ENCODE measurements around the gene USP31.

The USP31 gene

DNA sequence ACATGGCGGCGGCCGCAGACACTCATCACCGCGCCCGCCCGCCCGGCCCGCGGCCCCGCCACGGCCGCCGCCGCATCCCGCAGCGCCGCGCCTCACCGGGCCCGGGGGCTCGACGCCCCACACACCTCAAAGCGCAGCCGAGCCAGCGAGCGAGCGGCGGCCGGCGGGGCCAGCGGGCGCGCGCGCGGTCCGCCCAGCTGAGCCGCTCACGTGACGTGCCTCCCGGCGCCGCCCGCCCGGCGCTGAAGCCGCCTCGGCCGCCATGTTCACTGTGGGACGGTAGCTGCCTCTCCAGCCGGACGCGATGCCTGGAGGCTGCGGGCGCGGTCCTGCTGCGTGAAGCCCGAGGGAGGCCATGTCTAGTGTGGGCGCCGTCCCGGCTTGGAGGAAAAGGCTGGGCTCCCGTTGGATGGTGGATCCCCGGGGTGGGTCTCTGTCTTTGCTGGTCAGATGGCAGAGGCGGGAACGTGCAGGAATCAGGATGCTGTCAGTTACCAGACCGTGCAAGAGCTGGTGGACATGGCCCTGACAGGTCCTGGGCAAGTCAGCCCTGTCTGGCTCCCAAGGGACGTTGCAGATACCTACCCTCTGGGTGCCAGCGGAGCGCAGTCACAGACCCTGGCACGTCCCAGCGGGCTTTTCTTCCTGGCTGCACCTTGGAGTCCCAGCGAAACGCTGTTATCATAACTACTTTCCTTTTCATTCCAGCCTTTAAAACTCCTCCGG, at the start of gene USP31:
USP31 (minus strand) TSS at position 186 of the 726 bp plus-strand sequence; CDS start at position 4, 182 bp downstream.
- TF ChIP-seq, protein P1, sequence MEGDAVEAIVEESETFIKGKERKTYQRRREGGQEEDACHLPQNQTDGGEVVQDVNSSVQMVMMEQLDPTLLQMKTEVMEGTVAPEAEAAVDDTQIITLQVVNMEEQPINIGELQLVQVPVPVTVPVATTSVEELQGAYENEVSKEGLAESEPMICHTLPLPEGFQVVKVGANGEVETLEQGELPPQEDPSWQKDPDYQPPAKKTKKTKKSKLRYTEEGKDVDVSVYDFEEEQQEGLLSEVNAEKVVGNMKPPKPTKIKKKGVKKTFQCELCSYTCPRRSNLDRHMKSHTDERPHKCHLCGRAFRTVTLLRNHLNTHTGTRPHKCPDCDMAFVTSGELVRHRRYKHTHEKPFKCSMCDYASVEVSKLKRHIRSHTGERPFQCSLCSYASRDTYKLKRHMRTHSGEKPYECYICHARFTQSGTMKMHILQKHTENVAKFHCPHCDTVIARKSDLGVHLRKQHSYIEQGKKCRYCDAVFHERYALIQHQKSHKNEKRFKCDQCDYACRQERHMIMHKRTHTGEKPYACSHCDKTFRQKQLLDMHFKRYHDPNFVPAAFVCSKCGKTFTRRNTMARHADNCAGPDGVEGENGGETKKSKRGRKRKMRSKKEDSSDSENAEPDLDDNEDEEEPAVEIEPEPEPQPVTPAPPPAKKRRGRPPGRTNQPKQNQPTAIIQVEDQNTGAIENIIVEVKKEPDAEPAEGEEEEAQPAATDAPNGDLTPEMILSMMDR (conservative IDR thresholded peaks at IDR 0.05): no peak
- H3K27ac ChIP-seq: peak within 1 kb of the TSS; percentile 86

DNA sequence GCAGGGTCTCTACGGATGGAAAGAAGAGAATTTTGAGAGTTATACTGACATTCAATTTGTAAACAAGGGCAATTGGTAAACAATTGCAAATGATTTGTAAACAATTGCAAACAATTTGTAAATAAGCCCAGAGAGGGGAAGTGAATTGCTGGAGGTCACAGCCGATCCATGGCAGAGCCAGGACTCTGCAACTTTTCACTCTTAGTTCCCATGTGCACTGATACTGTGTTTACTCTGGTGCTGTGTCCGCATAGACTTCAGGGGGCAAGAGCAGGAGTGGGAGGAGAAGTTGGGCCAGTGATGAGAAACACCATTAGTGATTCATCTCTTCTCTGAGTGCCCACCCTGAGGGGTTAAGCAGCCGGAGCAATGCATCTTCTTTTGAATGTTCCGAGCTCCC, 47.3 kb upstream of the USP31 start:
- TF ChIP-seq, protein P1 (conservative IDR thresholded peaks at IDR 0.05): no peak
- no peak overlapping the region for H3K27ac ChIP-seq

DNA sequence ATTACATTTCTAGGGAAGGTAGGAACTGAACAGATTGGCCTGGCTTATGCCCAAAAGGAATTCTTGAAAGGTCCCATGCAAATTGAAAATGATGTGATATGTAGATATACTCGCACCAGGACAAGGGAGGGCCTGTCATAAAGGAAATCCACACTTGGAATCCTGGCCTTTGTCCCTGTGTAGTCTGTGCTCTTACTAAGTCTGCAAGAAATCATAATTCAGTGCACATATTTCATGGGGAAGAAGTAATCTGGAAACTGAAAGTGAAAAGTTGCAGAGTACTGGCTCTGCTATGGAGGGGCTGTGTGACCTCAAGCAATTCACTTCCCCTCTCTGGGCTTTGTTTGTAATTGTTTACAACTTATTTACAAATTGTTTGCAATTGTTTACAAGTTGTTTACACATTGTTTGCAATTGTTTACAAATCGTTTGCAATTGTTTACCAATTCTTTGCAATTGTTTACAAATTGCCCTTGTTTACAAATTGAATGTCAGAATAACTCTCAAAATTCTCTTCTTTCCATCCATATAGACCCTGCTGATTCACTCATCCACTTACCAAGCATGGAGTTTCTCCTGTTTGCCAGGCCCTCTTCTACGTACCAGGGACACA, 46.2 kb upstream of the USP31 start:
- TF ChIP-seq, protein P1 (conservative IDR thresholded peaks at IDR 0.05): no peak
- peak overlapping the region; percentile 29; the same call in 1 of the 2 replicates for H3K27ac ChIP-seq

GRCh38 chr16:23194497-23195221, 45.4 kb upstream of the USP31 start:
- H3K27ac ChIP-seq: peak overlapping the region; percentile 29; the same call in 1 of the 2 replicates

GRCh38 chr16:23188911-23189310, 39.7 kb upstream of the USP31 start:
- H3K27ac ChIP-seq: no peak overlapping the region
- TF ChIP-seq, protein P1 (conservative IDR thresholded peaks at IDR 0.05): no peak

More at GRCh38 chr16:23194497-23195221, 45.4 kb upstream of the USP31 start:
- TF ChIP-seq, protein P1 (conservative IDR thresholded peaks at IDR 0.05): no peak

DNA sequence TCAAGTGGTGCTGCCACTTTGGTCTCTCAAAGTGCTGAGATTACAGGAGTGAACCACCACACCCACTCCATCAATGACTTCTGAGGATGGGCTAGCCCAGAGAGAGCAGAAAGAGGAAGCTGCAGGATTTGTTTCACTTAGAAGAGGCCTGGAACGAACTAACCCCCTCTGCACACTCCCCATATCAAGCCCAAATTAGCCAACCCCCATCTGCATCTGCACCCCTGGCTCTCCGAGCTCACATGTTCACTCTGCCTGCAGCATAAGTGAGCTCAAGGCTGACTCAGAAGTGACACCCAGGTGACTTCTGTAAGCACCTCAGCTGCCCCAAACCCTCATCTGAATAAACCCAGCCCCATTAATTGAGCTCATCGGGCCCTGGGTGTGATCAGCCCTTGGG, 38.1 kb upstream of the USP31 start:
- TF ChIP-seq, protein P1 (conservative IDR thresholded peaks at IDR 0.05): no peak
- H3K27ac ChIP-seq: no peak overlapping the region

- no peak overlapping the region for H3K27ac ChIP-seq
- TF ChIP-seq, protein P1 (conservative IDR thresholded peaks at IDR 0.05): no peak
Observed at GRCh38 chr16:23186171-23186570, 36.9 kb upstream of the USP31 start.

All from VCaP (cell line).